B cell (primary cell): Measurements from ENCODE around the gene PCBP3.

Experiments
- CTCF ChIP-seq: fragments of 200-600 bp; IDR thresholded peaks from one replicate; pipeline ENCODE4 v1.8.0; 2022; ENCODE audit warnings: antibody characterized with exemption, mild to moderate bottlenecking
- EZH2 ChIP-seq: IDR thresholded peaks from 2 replicates; pipeline ENCODE4 v1.6.1; 2012; ENCODE audit warnings: borderline replicate concordance, low read depth, mild to moderate bottlenecking, moderate library complexity, low read length; ENCODE audit not compliant: insufficient read depth, poor library complexity, severe bottlenecking

- TF ChIP-seq CTCF (peak; percentile 71), EZH2 (no peak)
Observed at GRCh38 chr21:45923146-45923545, 279.6 kb downstream of the PCBP3 start.
